H1 (cell line): Measurements from ENCODE around the gene FAU. TPM values are rescaled to one million over a fixed set of nuclear protein-coding genes. Genes with fewer than 3 reads are reported as not detected.

Source experiments
- microRNA-seq, 2 experiments: library from miRNA; unstranded; fragments of <30 nt; microRNA quantifications; one replicate each; pipeline versions ENCODE4 to v1.2.0, GENCODE V29; 2016 to 2020; ENCODE audit warnings: borderline microRNAs expressed in 2 of 2, borderline number of aligned reads in 2 of 2, borderline replicate concordance in 1 of 2
- polyA plus RNA-seq, 7 experiments: library from polyadenylated mRNA; depleted of rRNA in 3 of 7; stranded (reverse) in 5 of 7; unstranded in 2 of 7; fragments of >200 nt in 5 of 7; fragments of 200-250 nt in 2 of 7; gene quantifications; 1 replicate in 5 of 7; 2 replicates in 1 of 7; 4 replicates in 1 of 7; pipeline versions ENCODE4 v1.2.1 to v1.2.3, GENCODE V29; 2011 to 2013; ENCODE audit warnings: missing spikeins in 2 of 7, mixed read lengths in 2 of 7
- small RNA-seq: library from polyadenylated mRNA; stranded (forward); fragments of <200 nt; extraction: miRNeasy Mini kit (QIAGEN cat#:217004); gene quantifications from one replicate; pipeline ENCODE3, GENCODE V24; 2013; ENCODE audit not compliant: insufficient read depth
- total RNA-seq: library from RNA; stranded (reverse); fragmentation: NEBNext Ultra II Directional; extraction: Animal tissue kit (Norgen Biotek cat#: 25700); gene quantifications from 2 replicates; pipeline ENCODE4 v1.2.1, GENCODE V29; 2021

The FAU gene
- total and polyA plus RNA-seq, 2 of the 8 experiments (the other 6 are each of a cell fraction or from before 2014, with no cell fraction given), result 826 to 896 TPM

Small RNA genes within 50 kb of the gene (microRNA-seq; reads per million reads assigned to microRNA genes)
- 0 reads per million in 2 experiments for gene MIR6751

Small RNA genes within 50 kb of the gene (small RNA-seq; reads per million reads assigned to genes)
- not detected for gene HIGD1AP10
- gene PDCL2P2, result not detected
- gene RNU2-23P, result 1.0 reads per million

Other genes with a start within 250 kb of the FAU start
- 36.9 and 42.9 TPM in 2 replicates for gene EHD1, start 243.5 kb downstream of the FAU start, total RNA-seq
- 31.5 and 54.0 TPM in 2 replicates for gene EHD1, start 243.5 kb downstream of the FAU start, polyA plus RNA-seq (2011; rRNA removed)
- gene ATG2A, start 204.9 kb downstream of the FAU start, total RNA-seq, result 20.9 and 22.1 TPM in 2 replicates
- 12.1 and 19.8 TPM in 2 replicates for gene ATG2A, start 204.9 kb downstream of the FAU start, polyA plus RNA-seq (2011; rRNA removed)
- 5.1 and 5.8 TPM in 2 replicates for gene PPP2R5B, start 197.4 kb downstream of the FAU start, total RNA-seq
- 4.9 and 6.3 TPM in 2 replicates for gene PPP2R5B, start 197.4 kb downstream of the FAU start, polyA plus RNA-seq (2011; rRNA removed)
- gene GPHA2, start 186.2 kb downstream of the FAU start, total RNA-seq, result 0.97 and 1.5 TPM in 2 replicates
- gene GPHA2, start 186.2 kb downstream of the FAU start, polyA plus RNA-seq (2011; rRNA removed), result 4.4 and 5.4 TPM in 2 replicates
- not detected in 2 replicates for gene MAJIN, start 150.0 kb downstream of the FAU start, total RNA-seq
- not detected in 2 replicates for gene MAJIN, start 150.0 kb downstream of the FAU start, polyA plus RNA-seq (2011; rRNA removed)
- gene BATF2, start 125.2 kb downstream of the FAU start, total RNA-seq, result 1.4 and 2.0 TPM in 2 replicates
- gene BATF2, start 125.2 kb downstream of the FAU start, polyA plus RNA-seq (2011; rRNA removed), result 3.1 and 4.6 TPM in 2 replicates
- 184 and 186 TPM in 2 replicates for gene ARL2, start 108.0 kb downstream of the FAU start, total RNA-seq
- 535 and 640 TPM in 2 replicates for gene ARL2, start 108.0 kb downstream of the FAU start, polyA plus RNA-seq (2011; rRNA removed)
- gene SNX15, start 94.7 kb downstream of the FAU start, total RNA-seq, result 18.3 and 19.6 TPM in 2 replicates
- 13.0 and 20.2 TPM in 2 replicates for gene SNX15, start 94.7 kb downstream of the FAU start, polyA plus RNA-seq (2011; rRNA removed)
- gene SAC3D1, start 80.9 kb downstream of the FAU start, total RNA-seq, result 19.4 and 23.3 TPM in 2 replicates
- gene SAC3D1, start 80.9 kb downstream of the FAU start, polyA plus RNA-seq (2011; rRNA removed), result 25.8 and 41.3 TPM in 2 replicates
- 7.5 and 8.1 TPM in 2 replicates for gene NAALADL1, start 63.6 kb downstream of the FAU start, total RNA-seq
- gene NAALADL1, start 63.6 kb downstream of the FAU start, polyA plus RNA-seq (2011; rRNA removed), result 9.9 and 12.6 TPM in 2 replicates
- 87.0 and 90.0 TPM in 2 replicates for gene CDCA5, start 38.1 kb downstream of the FAU start, total RNA-seq
- 39.2 and 53.7 TPM in 2 replicates for gene CDCA5, start 38.1 kb downstream of the FAU start, polyA plus RNA-seq (2011; rRNA removed)
- 21.4 and 21.5 TPM in 2 replicates for gene ZFPL1, start 37.9 kb downstream of the FAU start, total RNA-seq
- gene ZFPL1, start 37.9 kb downstream of the FAU start, polyA plus RNA-seq (2011; rRNA removed), result 76.8 and 103 TPM in 2 replicates
- gene VPS51, start 25.9 kb downstream of the FAU start, total RNA-seq, result 97.4 and 108 TPM in 2 replicates
- 142 and 193 TPM in 2 replicates for gene VPS51, start 25.9 kb downstream of the FAU start, polyA plus RNA-seq (2011; rRNA removed)
- 40.1 and 42.4 TPM in 2 replicates for gene TM7SF2, start 10.3 kb downstream of the FAU start, total RNA-seq
- gene TM7SF2, start 10.3 kb downstream of the FAU start, polyA plus RNA-seq (2011; rRNA removed), result 96.0 and 141 TPM in 2 replicates
- 13.0 and 14.8 TPM in 2 replicates for gene ZNHIT2, start 4.4 kb downstream of the FAU start, total RNA-seq
- 16.1 and 23.4 TPM in 2 replicates for gene ZNHIT2, start 4.4 kb downstream of the FAU start, polyA plus RNA-seq (2011; rRNA removed)
- 54.0 and 55.3 TPM in 2 replicates for gene MRPL49, start 187 bp upstream of the FAU start, total RNA-seq
- gene MRPL49, start 187 bp upstream of the FAU start, polyA plus RNA-seq (2011; rRNA removed), result 77.8 and 84.8 TPM in 2 replicates
- gene SYVN1, start 12.4 kb upstream of the FAU start, total RNA-seq, result 29.4 and 34.0 TPM in 2 replicates
- 27.8 and 37.5 TPM in 2 replicates for gene SYVN1, start 12.4 kb upstream of the FAU start, polyA plus RNA-seq (2011; rRNA removed)
- gene SPDYC, start 48.1 kb upstream of the FAU start, total RNA-seq, result not detected in 2 replicates
- 0.15 and 0.31 TPM in 2 replicates for gene SPDYC, start 48.1 kb upstream of the FAU start, polyA plus RNA-seq (2011; rRNA removed)
- 194 and 200 TPM in 2 replicates for gene CAPN1, start 59.8 kb upstream of the FAU start, total RNA-seq
- gene CAPN1, start 59.8 kb upstream of the FAU start, polyA plus RNA-seq (2011; rRNA removed), result 233 and 337 TPM in 2 replicates
- 31.2 and 34.6 TPM in 2 replicates for gene POLA2, start 139.8 kb upstream of the FAU start, total RNA-seq
- 48.1 and 55.9 TPM in 2 replicates for gene POLA2, start 139.8 kb upstream of the FAU start, polyA plus RNA-seq (2011; rRNA removed)
- 11.7 and 11.8 TPM in 2 replicates for gene CDC42EP2, start 192.7 kb upstream of the FAU start, total RNA-seq
- 13.3 and 19.4 TPM in 2 replicates for gene CDC42EP2, start 192.7 kb upstream of the FAU start, polyA plus RNA-seq (2011; rRNA removed)
- gene DPF2, start 211.7 kb upstream of the FAU start, total RNA-seq, result 67.2 and 79.2 TPM in 2 replicates
- 53.6 and 88.1 TPM in 2 replicates for gene DPF2, start 211.7 kb upstream of the FAU start, polyA plus RNA-seq (2011; rRNA removed)
- 0.88 and 1.3 TPM in 2 replicates for gene TIGD3, start 232.6 kb upstream of the FAU start, total RNA-seq
- gene TIGD3, start 232.6 kb upstream of the FAU start, polyA plus RNA-seq (2011; rRNA removed), result 1.1 TPM in 2 replicates